ENCODE data around the gene SNX22. TPM values are rescaled to one million over a fixed set of nuclear protein-coding genes. Genes with fewer than 3 reads are reported as not detected.

Gene SNX22
- total RNA-seq, 6 donors from 2014 or later: 9.6 to 44.0 (median 24.8) TPM

DNA sequence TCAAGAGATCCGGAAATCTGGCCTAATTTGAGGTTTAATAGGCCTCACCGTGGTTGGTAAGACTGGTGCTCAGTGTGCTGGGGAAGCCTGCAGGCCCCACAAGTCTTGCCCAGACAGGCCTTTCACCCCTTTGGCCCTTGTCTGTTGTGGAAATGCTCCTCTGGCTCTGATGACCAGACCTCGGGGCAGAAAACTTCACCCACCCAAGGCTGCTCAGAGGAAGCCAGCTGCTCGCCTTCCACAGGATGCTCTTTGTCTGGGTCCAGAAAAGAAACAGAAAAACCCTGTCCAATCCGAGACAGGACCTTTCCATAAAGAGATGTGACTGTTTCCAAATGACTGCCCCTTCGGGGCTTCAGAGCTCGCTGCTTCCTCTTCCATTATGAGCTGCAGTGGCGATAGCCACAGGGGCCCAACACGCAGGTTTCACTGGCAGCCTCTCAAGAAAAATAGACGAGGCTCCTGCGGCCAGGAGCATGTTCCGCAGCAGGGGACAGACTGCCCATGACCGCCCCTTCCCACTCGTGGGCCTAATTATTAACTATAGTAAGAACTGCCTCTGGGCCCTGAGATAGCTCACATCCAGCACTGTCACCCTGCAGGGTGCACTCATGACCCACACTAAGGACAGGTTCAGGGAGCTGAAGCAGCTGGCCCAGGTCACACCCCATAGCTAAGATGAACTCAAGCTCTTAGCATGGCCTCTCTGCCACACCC, 6.8 kb upstream of the SNX22 start:
- H3K36me3 ChIP-seq: peaks cover 3 to 62% (median 35%) of the 10 kb centered on the region in 4 donors
- H3K27me3 ChIP-seq: no peaks in the 10 kb centered on the region
- TF ChIP-seq, protein P1, sequence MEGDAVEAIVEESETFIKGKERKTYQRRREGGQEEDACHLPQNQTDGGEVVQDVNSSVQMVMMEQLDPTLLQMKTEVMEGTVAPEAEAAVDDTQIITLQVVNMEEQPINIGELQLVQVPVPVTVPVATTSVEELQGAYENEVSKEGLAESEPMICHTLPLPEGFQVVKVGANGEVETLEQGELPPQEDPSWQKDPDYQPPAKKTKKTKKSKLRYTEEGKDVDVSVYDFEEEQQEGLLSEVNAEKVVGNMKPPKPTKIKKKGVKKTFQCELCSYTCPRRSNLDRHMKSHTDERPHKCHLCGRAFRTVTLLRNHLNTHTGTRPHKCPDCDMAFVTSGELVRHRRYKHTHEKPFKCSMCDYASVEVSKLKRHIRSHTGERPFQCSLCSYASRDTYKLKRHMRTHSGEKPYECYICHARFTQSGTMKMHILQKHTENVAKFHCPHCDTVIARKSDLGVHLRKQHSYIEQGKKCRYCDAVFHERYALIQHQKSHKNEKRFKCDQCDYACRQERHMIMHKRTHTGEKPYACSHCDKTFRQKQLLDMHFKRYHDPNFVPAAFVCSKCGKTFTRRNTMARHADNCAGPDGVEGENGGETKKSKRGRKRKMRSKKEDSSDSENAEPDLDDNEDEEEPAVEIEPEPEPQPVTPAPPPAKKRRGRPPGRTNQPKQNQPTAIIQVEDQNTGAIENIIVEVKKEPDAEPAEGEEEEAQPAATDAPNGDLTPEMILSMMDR (IDR thresholded peaks at IDR 0.05): no peak
- peak in 1 of 2 donors; percentile 6 for TF ChIP-seq POLR2AphosphoS5 (IDR thresholded peaks at IDR 0.05)
- 80 to 89% methylated on average over 12 to 14 of the region's 14 CpGs for WGBS, 2 donors
- DNase-seq (no peak), ATAC-seq (ENCODE audit: low FRiP score in 2 of 2) (no peak)
- no peak overlapping the region for H3K27ac ChIP-seq
- H3K4me1 ChIP-seq: no peaks in the 10 kb centered on the region
- no peaks in the 10 kb centered on the region for H3K9me3 ChIP-seq
- no peak overlapping the region for H3K4me3 ChIP-seq

DNA sequence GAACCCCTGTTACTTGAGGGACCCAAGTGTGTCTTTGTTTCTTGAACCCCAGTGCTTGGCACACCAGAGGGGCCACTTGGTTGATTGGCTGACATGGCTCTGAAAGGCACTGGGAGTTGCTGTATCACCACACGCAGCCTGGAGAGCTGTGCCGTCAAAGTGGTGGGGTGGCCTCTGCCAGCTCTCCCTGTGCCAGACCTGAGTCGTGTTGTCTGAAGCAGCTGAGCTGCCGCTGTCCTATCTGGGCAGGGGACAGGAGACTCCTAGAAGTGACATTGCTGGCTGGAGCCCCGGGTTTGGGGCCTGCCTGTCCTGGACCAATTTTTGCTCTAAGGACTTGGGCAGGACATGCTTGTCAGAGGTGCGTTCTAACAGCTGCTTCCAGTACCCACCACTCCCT, 5.5 kb upstream of the SNX22 start:
- DNase-seq: no peak
- no peak overlapping the region for H3K27ac ChIP-seq
- no peaks in the 10 kb centered on the region for H3K9me3 ChIP-seq
- H3K27me3 ChIP-seq: no peaks in the 10 kb centered on the region
- no peak for ATAC-seq (ENCODE audit: low FRiP score in 2 of 2)
- H3K4me3 ChIP-seq: no peak overlapping the region
- peaks cover 1 to 13% (median 6%) of the 10 kb centered on the region in 4 donors for H3K4me1 ChIP-seq
- 78 to 90% methylated on average over 2 to 6 of the region's 6 CpGs for WGBS, 2 donors
- peaks cover 3 to 54% (median 31%) of the 10 kb centered on the region in 4 donors for H3K36me3 ChIP-seq
- TF ChIP-seq, protein P1 (IDR thresholded peaks at IDR 0.05): no peak
- TF ChIP-seq EP300 (IDR thresholded peaks at IDR 0.05): no peak
- TF ChIP-seq POLR2AphosphoS5 (IDR thresholded peaks at IDR 0.05): no peak
- TF ChIP-seq POLR2A (IDR thresholded peaks at IDR 0.05): no peak

DNA sequence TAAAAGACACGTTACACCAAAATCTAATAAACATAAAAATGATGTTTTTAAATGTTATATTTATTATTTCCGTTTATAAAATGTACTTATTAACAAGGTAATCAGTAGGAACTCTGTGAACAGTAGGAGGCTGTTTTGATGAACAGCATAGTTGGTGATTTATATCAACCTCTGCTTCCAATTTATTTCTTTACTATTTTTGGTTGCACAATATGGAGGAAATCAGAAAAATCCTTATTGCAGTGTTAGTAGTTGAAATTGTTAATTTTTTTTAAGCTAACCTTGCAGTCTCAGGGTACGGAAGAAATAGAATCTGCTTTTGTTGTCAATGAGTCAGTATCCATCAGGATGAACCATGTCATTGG, 5.0 kb upstream of the SNX22 start:
- Histone ChIP-seq H3K27ac (no peak overlapping the region), H3K36me3 (peaks cover 3 to 49% (median 27%) of the 10 kb centered on the region in 4 donors), H3K4me3 (no peak overlapping the region), H3K4me1 (peaks cover 6 to 17% (median 10%) of the 10 kb centered on the region in 4 donors), H3K27me3 (peaks cover 0 to 3% (median under 1%) of the 10 kb centered on the region in 4 donors), H3K9me3 (no peaks in the 10 kb centered on the region)
- 85 to 87% methylated on average over 3 of the region's 3 CpGs for WGBS, 2 donors
- TF ChIP-seq, protein P1 (IDR thresholded peaks at IDR 0.05): no peak
- TF ChIP-seq POLR2AphosphoS5 (IDR thresholded peaks at IDR 0.05): no peak
- no peak for TF ChIP-seq POLR2A (IDR thresholded peaks at IDR 0.05)
- TF ChIP-seq EP300 (IDR thresholded peaks at IDR 0.05): no peak
- no peak for DNase-seq
- ATAC-seq (ENCODE audit: low FRiP score in 2 of 2): no peak

DNA sequence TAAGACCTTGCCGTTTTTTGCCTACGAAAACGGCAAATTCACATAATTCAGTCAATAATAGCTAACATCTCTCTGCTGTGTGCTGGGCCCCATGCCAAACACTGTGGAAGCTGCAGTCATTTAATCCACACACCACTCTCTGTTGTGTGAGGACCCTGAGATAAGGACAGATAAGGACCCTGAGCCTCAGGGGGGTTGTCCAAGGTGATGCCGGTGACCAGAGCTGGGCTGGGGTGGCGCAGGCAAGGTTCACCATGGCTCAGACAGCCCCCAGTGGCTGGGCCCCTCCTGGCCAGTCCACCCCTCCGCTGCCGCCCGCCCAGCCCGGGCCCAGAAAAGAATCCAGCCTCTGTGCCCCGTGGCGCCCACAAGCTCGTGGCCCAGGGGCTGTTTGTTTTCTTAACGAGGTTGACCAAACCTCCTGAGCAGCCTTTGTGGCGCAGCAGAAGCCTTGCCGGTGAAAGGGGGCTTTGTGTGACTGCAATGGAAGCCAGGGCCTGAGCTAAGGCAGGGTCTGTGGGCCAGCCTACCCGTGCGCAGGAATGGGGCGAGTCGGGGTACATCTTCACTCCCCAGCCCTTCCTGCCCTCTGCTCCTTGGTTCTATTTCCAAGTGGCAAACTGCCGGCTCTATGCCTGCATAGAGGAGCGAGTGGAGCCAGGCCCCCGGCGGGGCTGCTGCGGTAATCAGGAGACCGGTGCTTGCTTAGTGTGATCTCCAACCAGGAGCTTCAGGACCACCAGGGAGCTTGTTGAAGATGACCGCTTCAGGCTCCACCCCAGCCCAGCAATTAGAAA, 4.4 kb upstream of the SNX22 start:
- Histone ChIP-seq H3K27me3 (peaks cover 0 to 9% (median 6%) of the 10 kb centered on the region in 4 donors), H3K4me3 (no peak overlapping the region), H3K27ac (no peak overlapping the region), H3K9me3 (no peaks in the 10 kb centered on the region), H3K4me1 (peaks cover 11 to 23% (median 16%) of the 10 kb centered on the region in 4 donors), H3K36me3 (peaks cover 3 to 43% (median 23%) of the 10 kb centered on the region in 4 donors)
- DNase-seq (peak in 1 of 2 donors; percentile 68), ATAC-seq (ENCODE audit: low FRiP score in 2 of 2) (no peak)
- WGBS, 2 donors: 77 to 82% methylated on average over 12 to 26 of the region's 26 CpGs
- no peak for TF ChIP-seq POLR2A (IDR thresholded peaks at IDR 0.05)
- no peak for TF ChIP-seq POLR2AphosphoS5 (IDR thresholded peaks at IDR 0.05)
- TF ChIP-seq, protein P1 (IDR thresholded peaks at IDR 0.05): no peak
- no peak for TF ChIP-seq EP300 (IDR thresholded peaks at IDR 0.05)

Data from upper lobe of left lung (tissue), 6 donors.